ENCODE measurements around the gene CCDC3. TPM values are rescaled to one million over a fixed set of nuclear protein-coding genes. Genes with fewer than 3 reads are reported as not detected.

Gene CCDC3
- total and polyA plus RNA-seq, 2 of the 8 experiments (the other 6 are each of a cell fraction or from before 2014, with no cell fraction given) = 3.4 to 3.7 TPM

- Histone ChIP-seq H4K5ac (ENCODE audit: insufficient read length, low read depth, low read length) (no peak overlapping the region), H2BK20ac (ENCODE audit: low read length) (no peak overlapping the region), H3K4me2 (ENCODE audit: insufficient read depth in 1 of 2, low read depth in 2 of 2, low read length in 2 of 2) (no peak overlapping the region), H3K27ac (ENCODE audit: low read depth, low read length) (no peak overlapping the region), H3K36me3 (ENCODE audit: control insufficient read depth in 2 of 4, insufficient read depth in 4 of 4, low read length in 3 of 4) (no peaks in the 10 kb centered on the region), H3K18ac (ENCODE audit: extremely low read depth, low read length) (no peak overlapping the region), H3K23me2 (ENCODE audit: low read depth, low read length) (no peaks in the 10 kb centered on the region), H4K20me1 (replicated peaks in 1 of 2; ENCODE audit: control insufficient read depth in 1 of 2, insufficient read depth in 2 of 2, low read length in 2 of 2) (no peaks in the 10 kb centered on the region), H3K9ac (replicated peaks in 1 of 4; ENCODE audit: extremely low read depth in 1 of 4, low read depth in 3 of 4, low read length in 3 of 4) (no peak overlapping the region), H4K91ac (replicated peaks; ENCODE audit: insufficient read length, low read length) (no peak overlapping the region), H3K4me1 (replicated peaks in 1 of 4; ENCODE audit: control insufficient read depth in 3 of 4, insufficient read depth in 4 of 4, low read length in 3 of 4) (peaks cover 0 to 4% (median 0%) of the 10 kb centered on the region in 4 experiments; a peak in 1 of 7 replicates), H2BK12ac (ENCODE audit: low read depth, low read length) (no peak overlapping the region), H3K14ac (ENCODE audit: insufficient read length) (no peak overlapping the region), H2BK15ac (ENCODE audit: low read length) (no peak overlapping the region), H3K4me3 (ENCODE audit: extremely low read depth in 1 of 4, insufficient read depth in 2 of 4, low read depth in 3 of 4, low read length in 4 of 4) (no peak overlapping the region), H3K56ac (replicated peaks; ENCODE audit: insufficient read length, low read depth, low read length) (no peak overlapping the region), H2BK120ac (replicated peaks; ENCODE audit: low read depth, low read length) (no peak overlapping the region), H3K4ac (replicated peaks; ENCODE audit: insufficient read length, low read depth, low read length) (no peak overlapping the region), H4K8ac (ENCODE audit: extremely low read depth, insufficient read depth, low read length) (no peak overlapping the region), H2AFZ (ENCODE audit: low read length) (no peak overlapping the region), H3K9me3 (ENCODE audit: insufficient read depth in 2 of 2, low read depth in 1 of 2, low read length in 1 of 2) (peaks cover 0 to 3% of the 10 kb centered on the region in 2 experiments; a peak in 1 of 4 replicates), H3K27me3 (replicated peaks in 1 of 4; ENCODE audit: control insufficient read depth in 3 of 4, extremely low read depth in 1 of 4, insufficient read depth in 3 of 4, low read length in 3 of 4) (no peaks in the 10 kb centered on the region), H2BK5ac (ENCODE audit: low read depth, low read length) (no peak overlapping the region), H3K23ac (ENCODE audit: insufficient read length) (no peak overlapping the region), H3K79me2 (ENCODE audit: control insufficient read depth in 1 of 2, insufficient read depth in 2 of 2, low read length in 2 of 2) (no peaks in the 10 kb centered on the region), H3K79me1 (ENCODE audit: low read depth, low read length) (no peaks in the 10 kb centered on the region), H2AK5ac (ENCODE audit: low read depth, low read length) (no peak overlapping the region)
- 90% methylated on average over 7 of the region's 7 CpGs; no CpG with 5 or more reads in 1 of the 2 experiments for WGBS, 2 experiments (ENCODE audit: extremely low coverage in 1 of 2, insufficient coverage in 1 of 2, insufficient read length in 1 of 2, insufficient replicate concordance in 2 of 2, low coverage in 1 of 2, low lambda C conversion rate in 2 of 2, missing lambda C conversion rate in 1 of 2)
- POLR2A ChIA-PET (ENCODE audit: partially characterized antibody) = no interaction called here
- DNase-seq (ENCODE audit: low read depth in 1 of 2, low spot score in 2 of 2) (no peak), FAIRE-seq (no peak)
- CTCF ChIA-PET (ENCODE audit: partially characterized antibody) = interaction anchor here (0.9 to 1.2 kb wide), 3 partner anchors 12 to 113 kb away, joined by 3 to 5 read pairs (median 3); no protein-coding TSS in a partner anchor
- TF ChIP-seq GTF2F1 (IDR thresholded peaks at IDR 0.05; ENCODE audit: borderline replicate concordance, low read depth, low read length) (no peak), HDAC6 (IDR thresholded peaks at IDR 0.05; ENCODE audit: low read depth, low read length) (no peak), SP1 (IDR thresholded peaks at IDR 0.05; ENCODE audit: low read depth, low read length) (no peak), FOSL1 (IDR thresholded peaks at IDR 0.05; ENCODE audit: insufficient read depth, low read depth, low read length) (no peak), BRCA1 (IDR thresholded peaks at IDR 0.05; ENCODE audit: low read depth, low read length) (no peak), PHF8 (conservative IDR thresholded peaks at IDR 0.05; ENCODE audit: low read depth, low read length) (no peak), BCL11A (IDR thresholded peaks at IDR 0.05; ENCODE audit: low read depth in 2 of 2, low read length in 2 of 2) (no peak), RAD21 (IDR thresholded peaks at IDR 0.05 in 1 of 2, conservative IDR thresholded peaks at IDR 0.05 in 1 of 2; ENCODE audit: low read depth in 2 of 2, low read length in 2 of 2) (no peak), SIN3A (conservative IDR thresholded peaks at IDR 0.05 in 1 of 2, IDR thresholded peaks at IDR 0.05 in 1 of 2; ENCODE audit: low read depth in 1 of 2, low read length in 2 of 2) (no peak), NANOG (IDR thresholded peaks at IDR 0.05; ENCODE audit: insufficient read depth, low read depth, low read length, poor library complexity, severe bottlenecking) (no peak), ASH2L (IDR thresholded peaks at IDR 0.05; ENCODE audit: low read length) (no peak), JUN (IDR thresholded peaks at IDR 0.05; ENCODE audit: low read depth, low read length) (no peak)
These were observed 39.9 kb downstream of the CCDC3 start for GRCh38 chr10:12961416-12962205.

Data from H1 (cell line).